Stimulated activated CD8-positive, alpha-beta memory T cell treated with anti-CD3 and anti-CD28 coated beads, Interleukin-4, amount 100 ng/mL, for 24 hours (primary cell): ENCODE measurements around the gene SOD3.

Experiments
- DNase-seq: peaks from one replicate; pipeline ENCODE4 v3.0.0-alpha.2; 2020; ENCODE audit warnings: low read depth

SOD3 gene

GRCh38 chr4:24794916-24795665 is at the start of gene SOD3:
SOD3 (plus strand) TSS chr4:24795573; CDS start chr4:24799522, 3,949 bp downstream.
- no peak for DNase-seq

- DNase-seq: no peak
These were observed 48.0 kb upstream of the SOD3 start for GRCh38 chr4:24747234-24747975.

- no peak for DNase-seq
These were observed 47.4 kb upstream of the SOD3 start for GRCh38 chr4:24748023-24748422.

GRCh38 chr4:24748758-24749350 is 46.5 kb upstream of the SOD3 start:
- no peak for DNase-seq

GRCh38 chr4:24750106-24750505 is 45.3 kb upstream of the SOD3 start:
- no peak for DNase-seq

- no peak for DNase-seq
These were observed 43.3 kb upstream of the SOD3 start for GRCh38 chr4:24751926-24752539.

- no peak for DNase-seq
These were observed 41.9 kb upstream of the SOD3 start for GRCh38 chr4:24753519-24753918.

GRCh38 chr4:24754571-24754970 is 40.8 kb upstream of the SOD3 start:
- DNase-seq: no peak

GRCh38 chr4:24763631-24764297 is 31.6 kb upstream of the SOD3 start:
- no peak for DNase-seq

- no peak for DNase-seq
These were observed 31.0 kb upstream of the SOD3 start for GRCh38 chr4:24764345-24764744.

GRCh38 chr4:24765376-24765988 is 29.9 kb upstream of the SOD3 start:
- no peak for DNase-seq

- DNase-seq: no peak
These were observed 27.4 kb upstream of the SOD3 start for GRCh38 chr4:24768006-24768405.

GRCh38 chr4:24768604-24769003 is 26.8 kb upstream of the SOD3 start:
- no peak for DNase-seq

GRCh38 chr4:24769571-24769970 is 25.8 kb upstream of the SOD3 start:
- no peak for DNase-seq

GRCh38 chr4:24770032-24770584 is 25.3 kb upstream of the SOD3 start:
- no peak for DNase-seq

- no peak for DNase-seq
These were observed 24.7 kb upstream of the SOD3 start for GRCh38 chr4:24770667-24771066.

- no peak for DNase-seq
These were observed 24.1 kb upstream of the SOD3 start for GRCh38 chr4:24771241-24771640.

GRCh38 chr4:24772061-24772705 is 23.2 kb upstream of the SOD3 start:
- DNase-seq: no peak

GRCh38 chr4:24772952-24773351 is 22.4 kb upstream of the SOD3 start:
- no peak for DNase-seq

GRCh38 chr4:24774452-24774851 is 20.9 kb upstream of the SOD3 start:
- no peak for DNase-seq
